GM18498 (cell line): ENCODE measurements around the gene KIF5C.

Experiments used
- ATAC-seq: cut with Tn5 transposase; IDR thresholded peaks from one replicate; pipeline ENCODE4 v1.9.1; 2021; ENCODE audit warnings: mild to moderate bottlenecking, moderate library complexity; ENCODE audit not compliant: unreplicated experiment

The KIF5C gene

DNA sequence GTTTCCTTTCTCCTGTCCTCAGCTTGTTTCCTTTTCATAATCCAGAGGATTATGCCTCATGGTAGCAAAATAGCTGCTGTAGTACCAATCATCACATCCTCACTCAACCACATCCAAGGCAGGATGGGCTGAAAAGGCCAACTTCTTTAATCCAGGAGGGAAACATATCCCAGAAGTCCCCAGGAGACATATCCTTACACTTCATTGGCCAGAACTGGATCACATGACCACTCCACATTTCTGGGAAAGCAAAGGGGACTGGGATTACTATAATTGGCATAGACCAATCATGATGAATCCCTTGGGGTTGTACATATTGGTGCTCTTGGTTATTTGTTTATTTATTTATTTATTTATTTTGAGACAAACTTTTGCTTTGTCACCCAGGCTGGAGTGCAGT, 109.4 kb downstream of the KIF5C start:
- ATAC-seq, result no peak

- ATAC-seq, result no peak
Measured at GRCh38 chr2:148987286-148987685, 112.3 kb downstream of the KIF5C start.

- no peak for ATAC-seq
Measured at GRCh38 chr2:148988337-148988736, 113.3 kb downstream of the KIF5C start.

GRCh38 chr2:148989882-148990493, 115.0 kb downstream of the KIF5C start:
- peak; percentile 92 for ATAC-seq

DNA sequence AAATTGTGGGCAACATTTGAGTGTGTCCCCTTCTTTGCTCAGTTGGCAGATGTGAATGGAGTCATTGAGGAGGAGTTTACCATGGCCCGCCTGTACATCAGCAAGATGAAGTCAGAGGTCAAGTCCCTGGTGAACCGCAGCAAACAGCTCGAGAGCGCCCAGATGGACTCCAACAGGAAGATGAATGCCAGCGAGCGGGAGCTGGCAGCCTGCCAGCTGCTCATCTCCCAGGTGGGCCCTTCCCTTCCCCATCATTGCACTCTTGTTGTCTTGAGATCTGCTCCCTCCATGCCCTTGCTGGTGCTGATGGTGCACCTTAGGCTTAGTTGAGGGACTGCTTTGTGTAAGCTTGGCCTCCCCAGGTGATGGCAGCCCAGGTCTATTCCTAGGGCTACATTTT, 115.9 kb downstream of the KIF5C start:
- ATAC-seq, result no peak

GRCh38 chr2:148992448-148992847, 117.4 kb downstream of the KIF5C start:
- no peak for ATAC-seq

DNA sequence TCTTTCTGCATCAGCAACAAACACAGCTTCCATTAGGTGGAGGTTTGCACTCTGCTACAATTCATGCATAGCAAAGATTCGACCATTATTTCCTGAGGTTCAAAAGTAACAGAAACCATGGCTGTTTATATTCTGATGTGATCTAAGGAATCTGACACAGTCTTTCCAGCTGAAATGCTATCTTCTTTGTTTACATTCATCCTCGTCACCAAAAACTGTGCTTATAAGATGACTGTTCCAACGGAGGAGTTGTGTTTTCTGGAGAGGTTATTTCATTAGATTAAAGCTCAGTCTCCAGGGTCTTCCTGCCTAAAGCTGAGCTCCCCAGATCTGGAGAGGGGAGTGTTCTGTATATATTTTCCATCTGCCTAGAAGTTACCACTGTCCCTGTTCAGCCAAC, 118.3 kb downstream of the KIF5C start:
- ATAC-seq, result no peak

- no peak for ATAC-seq
Measured at GRCh38 chr2:148994341-148994740, 119.3 kb downstream of the KIF5C start.

- no peak for ATAC-seq
Measured at GRCh38 chr2:148996805-148997204, 121.8 kb downstream of the KIF5C start.

DNA sequence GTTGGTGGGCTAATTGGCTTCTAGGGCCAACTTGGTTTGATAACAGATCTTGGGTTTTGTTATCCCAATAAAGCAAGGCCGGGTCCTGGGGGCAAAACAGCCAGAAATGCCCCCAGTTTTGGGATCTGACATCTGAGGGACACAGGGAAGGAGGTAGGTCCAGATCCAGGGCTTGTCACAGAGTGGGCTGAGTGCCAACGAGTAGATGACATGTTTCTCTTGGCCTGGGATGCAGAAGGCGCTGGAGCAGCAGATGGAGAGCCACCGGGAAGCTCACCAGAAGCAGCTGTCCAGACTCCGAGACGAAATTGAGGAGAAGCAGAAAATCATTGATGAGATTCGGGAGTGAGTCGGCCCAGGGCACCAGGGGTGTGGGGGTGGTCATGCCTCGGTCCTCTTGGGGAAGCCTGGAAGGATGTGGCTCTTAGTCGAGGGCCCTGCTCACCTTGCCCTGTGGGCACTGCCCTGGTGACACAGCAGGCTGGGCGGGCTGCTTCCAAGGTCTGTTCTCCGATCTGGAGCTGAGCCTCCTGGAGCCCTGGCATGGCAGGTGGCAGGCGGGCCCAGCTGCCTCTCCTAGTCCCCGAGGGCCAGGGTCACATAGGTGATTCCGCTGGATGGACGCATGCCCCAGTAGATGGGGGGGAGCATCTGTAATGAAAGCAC, 123.3 kb downstream of the KIF5C start:
- ATAC-seq, result no peak

GRCh38 chr2:148998831-148999200, 123.8 kb downstream of the KIF5C start:
- no peak for ATAC-seq

DNA sequence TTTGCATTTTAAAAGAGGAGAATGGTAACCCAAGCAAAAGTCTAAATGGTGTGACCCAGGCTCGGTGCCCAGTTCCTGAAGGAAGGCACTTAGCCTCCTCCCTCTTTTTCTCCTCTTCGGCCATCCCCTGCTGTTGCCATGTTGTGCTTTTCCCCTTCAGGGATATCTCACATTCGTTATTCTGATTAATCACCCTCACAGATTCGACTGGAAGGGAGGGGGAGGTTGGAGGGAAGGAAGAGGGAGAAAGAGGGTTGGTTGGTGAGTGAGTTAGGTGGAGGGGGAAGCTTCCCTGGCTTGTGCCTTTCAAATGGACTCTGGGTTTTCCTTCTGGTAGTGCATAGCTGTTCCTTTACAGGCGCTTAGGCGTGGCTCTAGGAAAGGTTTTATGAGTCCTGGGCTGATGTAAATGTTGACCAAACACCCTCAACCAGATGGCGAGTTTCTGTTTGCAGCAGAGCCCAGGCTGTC, 124.5 kb downstream of the KIF5C start:
- no peak for ATAC-seq

GRCh38 chr2:149000158-149000938, 125.3 kb downstream of the KIF5C start:
- ATAC-seq, result no peak

GRCh38 chr2:149001496-149001895, 126.5 kb downstream of the KIF5C start:
- ATAC-seq, result no peak

DNA sequence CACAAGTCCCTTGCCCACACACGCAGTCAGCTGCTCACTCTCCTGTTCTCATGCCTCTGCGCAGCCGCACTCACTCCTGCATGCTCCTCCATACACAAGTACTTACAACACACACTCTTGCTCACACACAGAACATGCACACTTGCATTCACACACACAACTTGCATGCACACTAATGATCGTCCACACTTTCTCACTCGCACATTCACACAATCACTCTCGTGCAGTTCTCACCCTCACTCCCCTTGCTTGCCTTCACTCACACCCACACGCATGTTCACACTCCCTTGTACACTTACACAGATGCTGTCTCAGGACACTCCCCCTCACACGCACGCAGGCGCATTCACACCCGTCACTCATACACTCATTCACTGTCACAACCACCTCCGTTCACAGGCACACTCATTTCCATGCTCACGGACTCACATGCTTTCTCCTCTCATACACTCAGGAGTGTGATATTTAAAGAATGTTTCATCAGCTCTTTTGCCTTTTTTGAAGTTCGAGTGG, 127.4 kb downstream of the KIF5C start:
- no peak for ATAC-seq

- ATAC-seq, result no peak
Measured at GRCh38 chr2:149002891-149003740, 128.1 kb downstream of the KIF5C start.

- no peak for ATAC-seq
Measured at GRCh38 chr2:149004836-149005235, 129.8 kb downstream of the KIF5C start.

GRCh38 chr2:149005471-149006077, 130.5 kb downstream of the KIF5C start:
- ATAC-seq, result no peak

- ATAC-seq, result no peak
Measured at GRCh38 chr2:149006883-149007543, 132.0 kb downstream of the KIF5C start.

GRCh38 chr2:149008381-149008780, 133.4 kb downstream of the KIF5C start:
- no peak for ATAC-seq
